Ishikawa (cell line): Measurements from ENCODE around the gene DDRGK1.

ENCODE experiments used
- CREB1 ChIP-seq: IDR thresholded peaks from 2 replicates; pipeline ENCODE4 v1.6.1; 2012; ENCODE audit warnings: low read depth
- EGR1 ChIP-seq: IDR thresholded peaks from 2 replicates; pipeline ENCODE4 v1.6.1; 2012
- EP300 ChIP-seq: IDR thresholded peaks from 2 replicates; pipeline ENCODE4 v1.6.1; 2012; ENCODE audit warnings: borderline replicate concordance
- RAD21 ChIP-seq: IDR thresholded peaks from 2 replicates; pipeline ENCODE4 v1.6.1; 2012; ENCODE audit warnings: low read depth
- YY1 ChIP-seq: IDR thresholded peaks from 2 replicates; pipeline ENCODE4 v1.6.1; 2012; ENCODE audit warnings: low read depth
- TF ChIP-seq, protein P1 (sequence below): IDR thresholded peaks from 2 replicates; pipeline ENCODE4 v1.6.1; 2012
- TF ChIP-seq, protein P2 (sequence below): IDR thresholded peaks from 2 replicates; pipeline ENCODE4 v1.6.1; 2012; ENCODE audit warnings: low read depth, mild to moderate bottlenecking

DNA sequence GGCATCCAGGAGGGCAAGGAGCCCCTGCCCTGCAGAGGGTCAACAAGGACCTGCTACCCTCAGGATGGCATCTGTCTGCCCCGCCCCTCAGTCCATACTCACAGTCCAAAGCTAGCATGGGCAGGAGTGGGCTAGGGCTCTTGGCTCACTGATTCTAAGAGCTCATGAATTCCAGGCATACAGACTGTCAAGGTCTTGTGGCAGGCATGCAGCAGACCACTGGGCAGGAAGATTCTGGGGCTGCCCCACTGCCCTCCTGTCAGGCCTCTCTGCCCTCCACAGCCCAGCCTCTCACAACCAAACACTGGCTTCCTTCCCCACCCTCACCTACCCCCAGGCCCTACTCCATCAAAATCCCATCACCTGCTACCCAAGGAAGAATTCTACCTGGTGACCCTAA, 40.1 kb upstream of the DDRGK1 start:
- TF ChIP-seq YY1 (no peak), CREB1 (no peak), EP300 (no peak), RAD21 (no peak), EGR1 (no peak)
- TF ChIP-seq, protein P1, sequence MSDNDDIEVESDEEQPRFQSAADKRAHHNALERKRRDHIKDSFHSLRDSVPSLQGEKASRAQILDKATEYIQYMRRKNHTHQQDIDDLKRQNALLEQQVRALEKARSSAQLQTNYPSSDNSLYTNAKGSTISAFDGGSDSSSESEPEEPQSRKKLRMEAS: no peak
- TF ChIP-seq, protein P2, sequence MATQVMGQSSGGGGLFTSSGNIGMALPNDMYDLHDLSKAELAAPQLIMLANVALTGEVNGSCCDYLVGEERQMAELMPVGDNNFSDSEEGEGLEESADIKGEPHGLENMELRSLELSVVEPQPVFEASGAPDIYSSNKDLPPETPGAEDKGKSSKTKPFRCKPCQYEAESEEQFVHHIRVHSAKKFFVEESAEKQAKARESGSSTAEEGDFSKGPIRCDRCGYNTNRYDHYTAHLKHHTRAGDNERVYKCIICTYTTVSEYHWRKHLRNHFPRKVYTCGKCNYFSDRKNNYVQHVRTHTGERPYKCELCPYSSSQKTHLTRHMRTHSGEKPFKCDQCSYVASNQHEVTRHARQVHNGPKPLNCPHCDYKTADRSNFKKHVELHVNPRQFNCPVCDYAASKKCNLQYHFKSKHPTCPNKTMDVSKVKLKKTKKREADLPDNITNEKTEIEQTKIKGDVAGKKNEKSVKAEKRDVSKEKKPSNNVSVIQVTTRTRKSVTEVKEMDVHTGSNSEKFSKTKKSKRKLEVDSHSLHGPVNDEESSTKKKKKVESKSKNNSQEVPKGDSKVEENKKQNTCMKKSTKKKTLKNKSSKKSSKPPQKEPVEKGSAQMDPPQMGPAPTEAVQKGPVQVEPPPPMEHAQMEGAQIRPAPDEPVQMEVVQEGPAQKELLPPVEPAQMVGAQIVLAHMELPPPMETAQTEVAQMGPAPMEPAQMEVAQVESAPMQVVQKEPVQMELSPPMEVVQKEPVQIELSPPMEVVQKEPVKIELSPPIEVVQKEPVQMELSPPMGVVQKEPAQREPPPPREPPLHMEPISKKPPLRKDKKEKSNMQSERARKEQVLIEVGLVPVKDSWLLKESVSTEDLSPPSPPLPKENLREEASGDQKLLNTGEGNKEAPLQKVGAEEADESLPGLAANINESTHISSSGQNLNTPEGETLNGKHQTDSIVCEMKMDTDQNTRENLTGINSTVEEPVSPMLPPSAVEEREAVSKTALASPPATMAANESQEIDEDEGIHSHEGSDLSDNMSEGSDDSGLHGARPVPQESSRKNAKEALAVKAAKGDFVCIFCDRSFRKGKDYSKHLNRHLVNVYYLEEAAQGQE: no peak
